HL-60 (cell line): ENCODE data around the gene AGAP1.

ENCODE experiments used
- TF ChIP-seq, protein P1 (sequence below): IDR thresholded peaks from one replicate; pipeline ENCODE4 v1.5.1; 2011; ENCODE audit warnings: low read length, control low read depth, inconsistent platforms; ENCODE audit not compliant: insufficient read depth
- TF ChIP-seq, protein P2 (sequence below): IDR thresholded peaks from 2 replicates; pipeline ENCODE4 v1.6.1; 2012; ENCODE audit warnings: low read depth; ENCODE audit not compliant: insufficient replicate concordance

DNA sequence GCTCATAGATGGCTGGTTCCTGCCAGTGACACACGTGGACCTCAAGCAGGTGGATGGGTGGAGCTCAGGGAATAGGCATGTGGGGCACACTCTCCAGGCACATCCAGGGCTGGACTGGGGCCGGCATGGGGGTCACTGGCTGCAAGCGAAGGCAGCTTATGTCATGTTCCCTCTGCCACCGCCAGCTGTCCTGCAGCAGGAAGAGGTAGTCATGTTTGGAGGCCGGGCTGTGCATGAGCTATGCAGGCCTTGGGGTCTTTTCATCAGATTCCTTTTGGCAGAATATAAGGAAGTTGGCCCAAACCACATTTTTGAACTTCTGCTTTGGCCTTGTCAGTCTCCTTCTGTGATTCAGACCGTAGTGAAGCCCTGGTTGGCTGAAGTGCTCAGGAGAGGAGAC is 61.5 kb downstream of the AGAP1 start:
- TF ChIP-seq, protein P1, sequence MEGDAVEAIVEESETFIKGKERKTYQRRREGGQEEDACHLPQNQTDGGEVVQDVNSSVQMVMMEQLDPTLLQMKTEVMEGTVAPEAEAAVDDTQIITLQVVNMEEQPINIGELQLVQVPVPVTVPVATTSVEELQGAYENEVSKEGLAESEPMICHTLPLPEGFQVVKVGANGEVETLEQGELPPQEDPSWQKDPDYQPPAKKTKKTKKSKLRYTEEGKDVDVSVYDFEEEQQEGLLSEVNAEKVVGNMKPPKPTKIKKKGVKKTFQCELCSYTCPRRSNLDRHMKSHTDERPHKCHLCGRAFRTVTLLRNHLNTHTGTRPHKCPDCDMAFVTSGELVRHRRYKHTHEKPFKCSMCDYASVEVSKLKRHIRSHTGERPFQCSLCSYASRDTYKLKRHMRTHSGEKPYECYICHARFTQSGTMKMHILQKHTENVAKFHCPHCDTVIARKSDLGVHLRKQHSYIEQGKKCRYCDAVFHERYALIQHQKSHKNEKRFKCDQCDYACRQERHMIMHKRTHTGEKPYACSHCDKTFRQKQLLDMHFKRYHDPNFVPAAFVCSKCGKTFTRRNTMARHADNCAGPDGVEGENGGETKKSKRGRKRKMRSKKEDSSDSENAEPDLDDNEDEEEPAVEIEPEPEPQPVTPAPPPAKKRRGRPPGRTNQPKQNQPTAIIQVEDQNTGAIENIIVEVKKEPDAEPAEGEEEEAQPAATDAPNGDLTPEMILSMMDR, result no peak
- TF ChIP-seq, protein P2, sequence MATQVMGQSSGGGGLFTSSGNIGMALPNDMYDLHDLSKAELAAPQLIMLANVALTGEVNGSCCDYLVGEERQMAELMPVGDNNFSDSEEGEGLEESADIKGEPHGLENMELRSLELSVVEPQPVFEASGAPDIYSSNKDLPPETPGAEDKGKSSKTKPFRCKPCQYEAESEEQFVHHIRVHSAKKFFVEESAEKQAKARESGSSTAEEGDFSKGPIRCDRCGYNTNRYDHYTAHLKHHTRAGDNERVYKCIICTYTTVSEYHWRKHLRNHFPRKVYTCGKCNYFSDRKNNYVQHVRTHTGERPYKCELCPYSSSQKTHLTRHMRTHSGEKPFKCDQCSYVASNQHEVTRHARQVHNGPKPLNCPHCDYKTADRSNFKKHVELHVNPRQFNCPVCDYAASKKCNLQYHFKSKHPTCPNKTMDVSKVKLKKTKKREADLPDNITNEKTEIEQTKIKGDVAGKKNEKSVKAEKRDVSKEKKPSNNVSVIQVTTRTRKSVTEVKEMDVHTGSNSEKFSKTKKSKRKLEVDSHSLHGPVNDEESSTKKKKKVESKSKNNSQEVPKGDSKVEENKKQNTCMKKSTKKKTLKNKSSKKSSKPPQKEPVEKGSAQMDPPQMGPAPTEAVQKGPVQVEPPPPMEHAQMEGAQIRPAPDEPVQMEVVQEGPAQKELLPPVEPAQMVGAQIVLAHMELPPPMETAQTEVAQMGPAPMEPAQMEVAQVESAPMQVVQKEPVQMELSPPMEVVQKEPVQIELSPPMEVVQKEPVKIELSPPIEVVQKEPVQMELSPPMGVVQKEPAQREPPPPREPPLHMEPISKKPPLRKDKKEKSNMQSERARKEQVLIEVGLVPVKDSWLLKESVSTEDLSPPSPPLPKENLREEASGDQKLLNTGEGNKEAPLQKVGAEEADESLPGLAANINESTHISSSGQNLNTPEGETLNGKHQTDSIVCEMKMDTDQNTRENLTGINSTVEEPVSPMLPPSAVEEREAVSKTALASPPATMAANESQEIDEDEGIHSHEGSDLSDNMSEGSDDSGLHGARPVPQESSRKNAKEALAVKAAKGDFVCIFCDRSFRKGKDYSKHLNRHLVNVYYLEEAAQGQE, result no peak
